RPMI7951 (cell line): Measurements from ENCODE around the gene SRGAP1. TPM values are rescaled to one million over a fixed set of nuclear protein-coding genes. Genes with fewer than 3 reads are reported as not detected.
A peak's percentile ranks its signal among the peaks of the same experiment; 100 is the strongest.
"Not testable (repeated sequence)": the region's sequence is repeated elsewhere in the genome, so short reads cannot be mapped to it uniquely, and the experiment has no call there.

Experiments used
- DNase-seq: peaks from one replicate; pipeline ENCODE4 v3.0.0-alpha.2; 2012; ENCODE audit warnings: low read depth
- total RNA-seq: library from RNA; depleted of rRNA; stranded (reverse); fragments of >200 nt; shearing (Covaris generic); gene quantifications from 2 replicates; pipeline ENCODE4 v1.2.3, GENCODE V29; 2014

SRGAP1 gene
- total RNA-seq, 1 experiment from 2014 or later = 2.3 TPM

DNA sequence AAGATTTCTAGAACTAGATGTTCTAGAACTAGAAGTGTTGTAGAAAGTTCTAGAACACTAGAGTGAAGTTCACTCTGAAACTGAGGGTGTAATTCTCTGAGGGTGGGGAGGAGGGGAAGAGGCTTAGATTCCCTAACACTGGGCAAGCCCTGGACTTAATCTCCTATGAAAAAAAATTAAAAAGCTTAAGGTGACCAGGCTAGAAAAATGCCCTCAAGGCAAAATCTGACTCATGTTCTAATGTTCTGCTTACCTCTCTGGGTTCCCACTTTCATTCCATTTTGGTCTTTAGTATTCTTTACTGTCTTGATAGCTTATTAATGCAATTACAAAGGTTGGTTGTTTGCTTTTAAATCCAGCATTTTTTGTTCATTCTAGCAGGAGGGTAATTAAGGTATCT lies 276.1 kb downstream of the SRGAP1 start:
- DNase-seq = peak; percentile 77

GRCh38 chr12:64121086-64121485 lies 276.6 kb downstream of the SRGAP1 start:
- not testable (repeated sequence) for DNase-seq

DNA sequence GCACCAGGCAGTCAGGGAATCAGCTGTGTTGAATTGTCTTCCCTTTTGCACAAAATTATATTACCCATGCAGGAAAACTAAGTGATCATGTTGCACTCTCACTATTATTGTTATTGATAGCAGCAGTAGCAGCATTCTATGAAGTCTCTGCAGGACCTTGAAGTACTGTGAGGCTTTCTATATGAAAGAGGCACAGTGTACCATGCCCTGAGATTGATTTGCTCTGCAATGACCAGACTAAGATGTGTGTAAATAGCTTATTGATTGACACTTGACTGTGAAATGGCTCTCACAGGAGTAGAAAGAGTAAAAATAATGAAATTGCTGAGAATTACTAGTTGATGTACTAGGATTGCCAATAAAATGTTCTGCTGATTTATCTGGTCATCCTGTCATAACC lies 277.7 kb downstream of the SRGAP1 start:
- DNase-seq = no peak

DNA sequence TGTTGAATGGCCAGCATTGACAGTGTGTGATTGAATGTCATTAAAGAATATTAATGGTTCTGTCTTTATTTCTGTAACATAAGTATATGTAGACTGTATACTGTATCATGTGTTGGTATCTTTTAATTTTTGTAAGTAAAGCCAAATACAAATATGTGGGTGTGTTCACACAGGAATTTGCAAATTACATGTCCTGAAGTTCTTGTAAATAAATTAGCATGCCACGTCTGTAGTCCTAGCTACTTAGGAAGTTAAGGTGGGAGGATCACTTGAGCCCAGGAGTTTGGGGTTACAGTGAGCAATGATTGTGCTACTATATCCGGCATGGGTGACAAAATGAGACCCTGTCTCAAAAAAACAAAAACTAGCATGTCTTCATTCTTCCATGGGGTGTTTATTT lies 278.5 kb downstream of the SRGAP1 start:
- DNase-seq = no peak

- no peak for DNase-seq
Measured at GRCh38 chr12:64123448-64123847, 278.9 kb downstream of the SRGAP1 start.

DNA sequence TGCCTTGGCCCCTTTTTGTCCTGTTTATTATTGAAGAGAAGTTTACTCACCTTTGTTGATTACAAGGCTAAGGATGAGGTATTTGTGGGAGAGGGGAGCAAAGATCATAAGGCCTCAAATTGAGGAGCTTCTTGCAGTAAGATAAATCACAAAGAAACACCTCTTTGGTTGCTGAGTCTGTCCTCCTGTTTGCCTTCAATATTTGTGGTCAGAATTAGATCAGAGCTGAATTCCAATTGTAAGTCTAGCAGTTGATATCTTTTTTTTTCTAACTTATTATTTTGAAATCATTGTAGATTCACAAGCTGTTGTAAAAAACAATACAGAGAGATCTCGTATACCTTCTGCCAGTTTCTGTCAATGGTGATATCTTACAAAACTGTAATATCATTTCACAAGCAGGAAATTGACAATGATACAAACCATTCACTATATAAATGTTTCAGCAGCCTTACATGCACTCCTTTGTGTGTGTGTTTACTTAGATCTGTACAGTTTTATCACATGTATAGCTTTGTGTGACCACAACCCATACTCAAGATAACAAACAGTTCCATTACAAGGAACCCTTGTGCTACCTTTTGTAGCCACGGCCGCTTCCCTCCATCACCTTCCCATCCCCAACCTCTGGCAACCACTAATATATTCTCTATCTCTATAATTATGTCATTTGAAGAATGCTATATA lies 280.2 kb downstream of the SRGAP1 start:
- no peak for DNase-seq

GRCh38 chr12:64125913-64126312 lies 281.4 kb downstream of the SRGAP1 start:
- DNase-seq = no peak

DNA sequence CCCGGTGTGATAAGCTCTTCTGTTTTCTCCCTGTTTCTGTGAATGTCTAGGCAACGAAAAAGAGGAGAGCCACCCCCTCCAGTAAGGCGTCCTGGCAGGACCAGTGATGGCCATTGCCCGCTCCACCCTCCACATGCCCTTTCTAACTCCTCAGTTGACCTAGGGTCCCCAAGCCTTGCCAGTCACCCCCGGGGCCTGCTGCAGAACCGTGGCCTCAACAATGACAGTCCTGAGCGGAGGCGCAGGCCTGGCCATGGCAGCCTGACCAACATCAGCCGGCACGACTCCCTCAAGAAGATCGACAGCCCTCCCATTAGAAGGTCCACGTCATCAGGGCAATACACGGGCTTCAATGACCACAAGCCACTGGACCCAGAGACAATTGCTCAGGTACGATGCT lies 283.3 kb downstream of the SRGAP1 start:
- DNase-seq = no peak

- no peak for DNase-seq
Measured at GRCh38 chr12:64128366-64128765, 283.9 kb downstream of the SRGAP1 start.

GRCh38 chr12:64130476-64130875 lies 286.0 kb downstream of the SRGAP1 start:
- DNase-seq = peak; percentile 18

- DNase-seq = not testable (repeated sequence)
Measured at GRCh38 chr12:64131456-64131855, 287.0 kb downstream of the SRGAP1 start.

- not testable (repeated sequence) for DNase-seq
Measured at GRCh38 chr12:64132672-64133071, 288.2 kb downstream of the SRGAP1 start.

DNA sequence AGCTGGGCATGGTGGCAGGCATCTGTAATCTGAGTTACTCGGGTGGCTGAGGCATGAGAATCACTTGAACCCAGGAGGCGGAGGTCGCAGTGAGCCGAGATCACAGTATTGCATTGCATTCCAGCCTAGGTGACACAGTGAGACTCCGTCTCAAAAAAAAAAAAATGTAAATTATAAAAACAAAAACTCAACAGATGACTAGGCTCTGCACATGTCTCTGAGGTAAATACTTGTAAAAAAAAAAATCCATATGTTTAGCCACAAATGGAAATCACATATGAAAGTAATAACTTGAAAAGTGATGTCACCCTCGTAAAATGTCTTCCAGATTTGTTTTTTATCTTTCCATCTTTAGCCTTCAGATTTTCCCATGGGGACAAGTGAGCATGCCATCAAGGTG lies 292.6 kb downstream of the SRGAP1 start:
- peak; percentile 5 for DNase-seq

GRCh38 chr12:64139021-64139420 lies 294.5 kb downstream of the SRGAP1 start:
- no peak for DNase-seq

DNA sequence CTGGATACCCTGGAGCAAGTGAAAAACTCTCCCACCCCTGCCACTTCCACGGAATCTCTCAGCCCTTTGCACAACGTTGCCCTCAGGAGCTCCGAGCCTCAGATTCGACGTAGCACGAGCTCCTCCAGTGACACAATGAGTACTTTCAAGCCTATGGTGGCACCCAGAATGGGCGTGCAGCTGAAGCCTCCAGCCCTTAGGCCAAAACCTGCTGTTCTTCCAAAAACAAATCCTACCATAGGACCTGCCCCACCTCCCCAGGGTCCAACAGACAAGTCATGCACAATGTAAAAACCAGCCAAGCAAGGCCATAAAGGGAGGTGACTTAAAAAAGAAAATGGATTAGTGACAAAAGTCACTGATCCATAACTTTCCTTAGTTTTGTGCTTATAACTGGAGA lies 297.9 kb downstream of the SRGAP1 start:
- no peak for DNase-seq

DNA sequence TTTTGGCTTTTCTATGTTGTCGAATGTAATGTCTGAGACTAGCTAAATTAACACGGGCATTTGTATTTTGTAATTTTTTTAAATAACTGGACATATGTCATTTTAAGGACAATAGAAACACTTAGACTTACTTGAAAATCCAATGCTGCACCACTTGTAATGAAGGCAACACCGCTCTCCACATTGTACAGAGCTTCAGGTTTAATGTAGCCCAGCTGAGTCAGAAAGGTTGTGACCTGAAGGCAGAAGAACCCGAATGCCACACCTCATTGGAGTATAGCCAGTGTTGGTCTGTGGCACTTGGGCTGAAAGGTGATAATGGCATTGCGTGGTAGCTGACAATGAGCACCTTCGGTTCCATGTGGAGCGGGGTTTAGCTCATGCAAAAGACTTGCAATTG lies 298.3 kb downstream of the SRGAP1 start:
- DNase-seq = no peak

DNA sequence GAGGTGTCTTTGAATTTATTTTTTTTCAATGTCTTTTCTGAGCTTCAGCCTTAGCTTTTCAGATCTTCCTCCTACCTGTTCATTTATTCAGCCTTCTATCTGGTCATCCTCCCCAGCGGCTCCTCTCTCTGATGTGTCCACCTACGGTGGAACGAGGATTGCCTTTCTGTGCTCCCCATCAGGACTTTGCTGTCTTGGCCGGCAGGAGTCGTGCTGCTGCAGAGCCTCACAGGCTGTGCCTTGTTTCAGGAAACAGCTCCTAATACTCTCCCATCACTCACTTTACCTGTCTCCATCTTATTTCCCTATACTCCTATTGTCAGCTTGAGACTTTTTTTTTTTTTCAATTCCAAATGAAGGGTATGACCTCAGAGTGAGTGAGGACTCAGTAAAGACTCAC lies 300.7 kb downstream of the SRGAP1 start:
- no peak for DNase-seq

DNA sequence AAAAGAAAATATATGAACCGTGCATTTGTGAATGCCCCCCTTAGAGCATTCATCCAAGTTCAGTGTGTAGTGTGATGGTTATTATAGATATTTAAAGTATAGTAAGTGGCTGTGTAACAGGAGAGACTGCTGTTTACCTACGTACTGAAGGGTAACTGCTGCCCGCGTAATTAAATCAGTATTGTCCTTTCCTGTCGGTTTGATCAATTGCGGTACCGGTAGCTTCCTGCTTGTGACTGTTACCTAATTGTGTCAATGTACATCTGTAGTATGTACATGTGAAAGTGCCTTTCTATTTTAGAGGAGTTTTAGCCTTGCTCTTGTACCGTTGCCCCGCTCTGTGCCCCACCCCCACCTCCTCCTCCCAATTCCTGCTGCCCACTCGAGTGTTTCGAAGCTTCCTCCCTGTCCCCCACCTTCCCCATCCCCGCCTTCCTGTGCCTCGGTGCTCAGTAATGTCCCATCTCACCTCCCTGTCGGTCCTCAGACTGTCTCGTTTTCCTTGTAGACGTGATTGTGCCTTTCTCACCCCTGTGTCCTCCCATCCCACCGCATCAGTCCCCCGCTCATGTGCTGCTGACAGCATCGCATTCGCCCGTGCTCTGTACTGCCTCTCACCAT lies 302.6 kb downstream of the SRGAP1 start:
- no peak for DNase-seq

DNA sequence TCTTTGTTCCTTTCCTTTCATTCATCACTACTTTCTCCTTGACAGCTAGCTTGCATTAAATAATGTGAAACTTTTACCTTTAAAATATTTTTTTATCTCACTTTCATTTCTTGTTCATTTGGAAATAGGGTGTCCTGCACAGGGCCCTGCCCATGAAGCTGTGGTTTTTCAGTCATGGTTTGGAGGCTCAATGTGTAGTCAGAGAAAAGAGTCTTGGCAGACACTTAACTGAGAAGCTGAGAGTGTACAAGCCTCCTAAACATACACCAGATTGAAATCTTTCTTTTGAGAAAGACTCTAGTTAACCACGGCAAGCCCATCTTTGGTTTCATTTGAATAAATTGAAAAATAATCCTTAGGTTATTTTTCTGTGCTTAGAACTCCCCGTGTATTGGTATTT lies 303.4 kb downstream of the SRGAP1 start:
- DNase-seq = no peak

GRCh38 chr12:64154677-64155076 lies 310.2 kb downstream of the SRGAP1 start:
- no peak for DNase-seq

DNA sequence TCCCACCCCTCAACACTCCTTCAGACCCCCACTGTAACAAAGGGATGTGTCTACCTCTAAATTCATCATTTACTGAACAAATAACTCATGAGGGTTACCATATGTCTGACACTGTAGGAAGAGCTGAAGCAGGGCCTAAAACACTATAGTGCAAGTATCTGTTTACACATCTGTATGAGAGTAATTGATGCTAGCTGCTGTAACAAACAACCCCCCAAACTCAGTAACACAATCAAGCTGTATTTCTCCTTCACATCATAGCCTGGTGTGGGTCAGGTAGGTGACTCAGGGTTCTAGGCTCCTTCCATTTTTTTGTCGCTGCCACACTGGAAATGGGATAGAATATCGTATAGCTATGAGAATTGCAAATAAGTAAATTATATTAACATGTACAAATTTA lies 312.6 kb downstream of the SRGAP1 start:
- DNase-seq = no peak

GRCh38 chr12:64160021-64160710 lies 315.7 kb downstream of the SRGAP1 start:
- DNase-seq = peak; percentile 12

GRCh38 chr12:64160711-64161060 lies 316.2 kb downstream of the SRGAP1 start:
- DNase-seq = peak; percentile 52
